Neural progenitor cell (in vitro differentiated cells): Measurements from ENCODE around the gene STXBP3.

ENCODE experiments used
- EZH2phosphoT487 ChIP-seq: fragments of 200-600 bp; sonication (generic); IDR thresholded peaks from 2 replicates; pipeline ENCODE4 v1.6.1; 2017; ENCODE audit warnings: antibody characterized with exemption
- TF ChIP-seq, protein P1 (sequence below): fragments of 200-600 bp; sonication (generic); IDR thresholded peaks from 2 replicates; pipeline ENCODE4 v1.5.1; 2017; ENCODE audit warnings: antibody characterized with exemption, mild to moderate bottlenecking

DNA sequence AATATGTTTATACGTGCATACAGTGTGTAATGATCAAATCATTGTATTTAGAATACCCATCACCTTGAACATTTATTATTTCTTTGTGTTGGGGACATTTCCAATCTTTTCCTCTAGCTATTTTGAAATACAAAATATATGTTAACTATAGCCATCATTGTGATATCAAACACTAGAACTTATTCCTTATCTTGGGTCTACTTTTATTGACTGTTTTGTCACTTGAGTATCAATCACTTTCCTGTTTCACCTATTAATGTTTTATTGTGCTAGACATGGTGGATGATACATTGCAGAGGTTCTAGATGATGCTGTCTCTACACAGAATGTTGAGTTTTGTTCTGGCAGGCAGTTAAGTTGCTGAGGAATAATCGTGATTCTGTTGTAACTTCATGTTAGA lies 45.9 kb downstream of the STXBP3 start:
- TF ChIP-seq, protein P1, sequence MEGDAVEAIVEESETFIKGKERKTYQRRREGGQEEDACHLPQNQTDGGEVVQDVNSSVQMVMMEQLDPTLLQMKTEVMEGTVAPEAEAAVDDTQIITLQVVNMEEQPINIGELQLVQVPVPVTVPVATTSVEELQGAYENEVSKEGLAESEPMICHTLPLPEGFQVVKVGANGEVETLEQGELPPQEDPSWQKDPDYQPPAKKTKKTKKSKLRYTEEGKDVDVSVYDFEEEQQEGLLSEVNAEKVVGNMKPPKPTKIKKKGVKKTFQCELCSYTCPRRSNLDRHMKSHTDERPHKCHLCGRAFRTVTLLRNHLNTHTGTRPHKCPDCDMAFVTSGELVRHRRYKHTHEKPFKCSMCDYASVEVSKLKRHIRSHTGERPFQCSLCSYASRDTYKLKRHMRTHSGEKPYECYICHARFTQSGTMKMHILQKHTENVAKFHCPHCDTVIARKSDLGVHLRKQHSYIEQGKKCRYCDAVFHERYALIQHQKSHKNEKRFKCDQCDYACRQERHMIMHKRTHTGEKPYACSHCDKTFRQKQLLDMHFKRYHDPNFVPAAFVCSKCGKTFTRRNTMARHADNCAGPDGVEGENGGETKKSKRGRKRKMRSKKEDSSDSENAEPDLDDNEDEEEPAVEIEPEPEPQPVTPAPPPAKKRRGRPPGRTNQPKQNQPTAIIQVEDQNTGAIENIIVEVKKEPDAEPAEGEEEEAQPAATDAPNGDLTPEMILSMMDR = no peak
- TF ChIP-seq EZH2phosphoT487 = no peak
